HUES48 (cell line): Measurements from ENCODE around the gene KEL.

Experiments
- H3K27ac ChIP-seq: one replicate; pipeline ENCODE4 v1.7.0; 2013; ENCODE audit warnings: low read depth, low read length, inconsistent platforms
- H3K27me3 ChIP-seq: 2 replicates; pipeline ENCODE4 v1.6.1; 2013; ENCODE audit warnings: mild to moderate bottlenecking, low read length; ENCODE audit not compliant: control insufficient read depth, insufficient read depth
- H3K36me3 ChIP-seq: 2 replicates; pipeline ENCODE4 v1.6.1; 2013; ENCODE audit warnings: low read length; ENCODE audit not compliant: control insufficient read depth, insufficient read depth
- H3K4me1 ChIP-seq: 2 replicates; pipeline ENCODE4 v1.6.1; 2013; ENCODE audit warnings: mild to moderate bottlenecking, low read length; ENCODE audit not compliant: control insufficient read depth, insufficient read depth
- H3K4me3 ChIP-seq: 2 replicates; pipeline ENCODE4 v1.5.1; 2013; ENCODE audit warnings: mild to moderate bottlenecking, low read depth, low read length
- H3K9ac ChIP-seq: 2 replicates; pipeline ENCODE4 v1.6.1; 2013; ENCODE audit warnings: mild to moderate bottlenecking, low read depth, low read length, moderate library complexity
- H3K9me3 ChIP-seq: 2 replicates; pipeline ENCODE4 v1.6.1; 2013; ENCODE audit warnings: low read length; ENCODE audit not compliant: control insufficient read depth, insufficient read depth

The KEL gene

GRCh38 chr7:142913051-142913450 lies 49.1 kb downstream of the KEL start:
- Histone ChIP-seq H3K9me3 (no peaks in the 10 kb centered on the region), H3K27ac (no peak overlapping the region), H3K4me1 (no peaks in the 10 kb centered on the region), H3K27me3 (no peaks in the 10 kb centered on the region), H3K9ac (no peak overlapping the region), H3K4me3 (no peak overlapping the region), H3K36me3 (no peaks in the 10 kb centered on the region)

- Histone ChIP-seq H3K9me3 (peaks cover 13% of the 10 kb centered on the region), H3K4me3 (no peak overlapping the region), H3K9ac (no peak overlapping the region), H3K27me3 (no peaks in the 10 kb centered on the region), H3K4me1 (no peaks in the 10 kb centered on the region), H3K36me3 (no peaks in the 10 kb centered on the region), H3K27ac (no peak overlapping the region)
Observed at GRCh38 chr7:142910481-142910880, 51.7 kb downstream of the KEL start.

- Histone ChIP-seq H3K36me3 (no peaks in the 10 kb centered on the region), H3K9me3 (peaks cover 15% of the 10 kb centered on the region), H3K4me3 (no peak overlapping the region), H3K27me3 (no peaks in the 10 kb centered on the region), H3K4me1 (no peaks in the 10 kb centered on the region), H3K9ac (no peak overlapping the region), H3K27ac (no peak overlapping the region)
Observed at GRCh38 chr7:142910031-142910433, 52.1 kb downstream of the KEL start.

GRCh38 chr7:142908921-142909890 lies 53.0 kb downstream of the KEL start:
- peaks cover 20% of the 10 kb centered on the region for H3K9me3 ChIP-seq
- H3K4me3 ChIP-seq = no peak overlapping the region
- H3K36me3 ChIP-seq = no peaks in the 10 kb centered on the region
- H3K27ac ChIP-seq = no peak overlapping the region
- H3K4me1 ChIP-seq = no peaks in the 10 kb centered on the region
- H3K9ac ChIP-seq = no peak overlapping the region
- H3K27me3 ChIP-seq = no peaks in the 10 kb centered on the region

GRCh38 chr7:142908290-142908689 lies 53.9 kb downstream of the KEL start:
- Histone ChIP-seq H3K27me3 (no peaks in the 10 kb centered on the region), H3K36me3 (no peaks in the 10 kb centered on the region), H3K27ac (no peak overlapping the region), H3K9ac (no peak overlapping the region), H3K9me3 (peaks cover 27% of the 10 kb centered on the region), H3K4me3 (no peak overlapping the region), H3K4me1 (no peaks in the 10 kb centered on the region)

GRCh38 chr7:142906643-142907042 lies 55.5 kb downstream of the KEL start:
- Histone ChIP-seq H3K36me3 (no peaks in the 10 kb centered on the region), H3K27ac (no peak overlapping the region), H3K4me3 (no peak overlapping the region), H3K9ac (no peak overlapping the region), H3K4me1 (no peaks in the 10 kb centered on the region; the same call in 1 of the 2 replicates), H3K9me3 (peaks cover 27% of the 10 kb centered on the region), H3K27me3 (no peaks in the 10 kb centered on the region)

GRCh38 chr7:142905759-142906158 lies 56.4 kb downstream of the KEL start:
- H3K27ac ChIP-seq = no peak overlapping the region
- peaks cover 27% of the 10 kb centered on the region for H3K9me3 ChIP-seq
- H3K27me3 ChIP-seq = no peaks in the 10 kb centered on the region
- H3K4me3 ChIP-seq = no peak overlapping the region
- H3K9ac ChIP-seq = no peak overlapping the region
- no peaks in the 10 kb centered on the region; the same call in 1 of the 2 replicates for H3K4me1 ChIP-seq
- no peaks in the 10 kb centered on the region for H3K36me3 ChIP-seq

GRCh38 chr7:142904128-142904527 lies 58.0 kb downstream of the KEL start:
- Histone ChIP-seq H3K4me1 (no peaks in the 10 kb centered on the region; the same call in 1 of the 2 replicates), H3K9me3 (peaks cover 27% of the 10 kb centered on the region), H3K4me3 (no peak overlapping the region), H3K36me3 (no peaks in the 10 kb centered on the region), H3K9ac (no peak overlapping the region), H3K27ac (no peak overlapping the region), H3K27me3 (no peaks in the 10 kb centered on the region)

- no peaks in the 10 kb centered on the region for H3K27me3 ChIP-seq
- H3K36me3 ChIP-seq = no peaks in the 10 kb centered on the region
- no peak overlapping the region for H3K27ac ChIP-seq
- H3K4me1 ChIP-seq = no peaks in the 10 kb centered on the region; the same call in 1 of the 2 replicates
- H3K4me3 ChIP-seq = no peak overlapping the region
- no peak overlapping the region for H3K9ac ChIP-seq
- peaks cover 23% of the 10 kb centered on the region for H3K9me3 ChIP-seq
Observed at GRCh38 chr7:142901426-142902259, 60.5 kb downstream of the KEL start.

GRCh38 chr7:142899661-142900060 lies 62.5 kb downstream of the KEL start:
- Histone ChIP-seq H3K36me3 (no peaks in the 10 kb centered on the region), H3K27me3 (no peaks in the 10 kb centered on the region), H3K9me3 (peaks cover 9% of the 10 kb centered on the region; the same call in 1 of the 2 replicates), H3K4me3 (no peak overlapping the region), H3K27ac (no peak overlapping the region), H3K9ac (no peak overlapping the region), H3K4me1 (no peaks in the 10 kb centered on the region; the same call in 1 of the 2 replicates)
